GM19240 (cell line): ENCODE data around the gene ATAD3C.
"Not testable (repeated sequence)": the region's sequence is repeated elsewhere in the genome, so short reads cannot be mapped to it uniquely, and the experiment has no call there.

Experiments
- DNase-seq: peaks from one replicate; pipeline ENCODE4 v3.0.0; 2011; ENCODE audit warnings: low spot score; ENCODE audit not compliant: insufficient read length

The ATAD3C gene

GRCh38 chr1:1449099-1449739 is at the start of gene ATAD3C:
Gene ATAD3C (plus strand): TSS chr1:1449689. CDS start chr1:1450684, 995 bp downstream.
- DNase-seq = no peak

GRCh38 chr1:1399872-1400575 is 49.5 kb upstream of the ATAD3C start:
- DNase-seq = no peak

- no peak for DNase-seq
These were observed 48.7 kb upstream of the ATAD3C start for GRCh38 chr1:1400576-1401456.

DNA sequence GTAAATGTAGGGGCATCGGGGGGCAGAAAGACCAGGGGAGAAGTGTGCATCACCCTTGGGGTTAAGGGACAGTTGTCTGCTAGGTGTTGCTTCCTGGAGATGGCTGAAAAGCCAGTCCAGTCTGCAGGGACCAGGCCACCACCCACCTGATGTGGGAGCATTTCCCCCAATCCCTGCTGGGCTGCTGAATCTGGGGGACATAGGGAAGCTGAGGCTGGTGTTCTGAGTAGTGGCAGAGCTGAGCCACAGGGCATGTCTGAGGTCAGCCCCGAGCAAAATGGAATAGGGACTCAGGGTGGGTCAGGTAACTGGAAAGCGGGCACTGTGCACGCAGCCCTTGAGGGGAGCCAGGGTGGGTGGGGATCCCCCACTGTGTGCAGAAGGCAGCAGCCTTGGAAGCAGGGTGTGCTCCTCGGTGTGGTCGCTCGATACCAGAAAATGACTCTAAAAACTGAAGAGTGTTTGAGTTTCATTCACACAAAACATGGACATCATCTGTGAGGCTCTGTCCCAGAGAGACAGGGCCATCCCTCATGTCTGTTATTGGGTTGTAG is 48.0 kb upstream of the ATAD3C start:
- no peak for DNase-seq

DNA sequence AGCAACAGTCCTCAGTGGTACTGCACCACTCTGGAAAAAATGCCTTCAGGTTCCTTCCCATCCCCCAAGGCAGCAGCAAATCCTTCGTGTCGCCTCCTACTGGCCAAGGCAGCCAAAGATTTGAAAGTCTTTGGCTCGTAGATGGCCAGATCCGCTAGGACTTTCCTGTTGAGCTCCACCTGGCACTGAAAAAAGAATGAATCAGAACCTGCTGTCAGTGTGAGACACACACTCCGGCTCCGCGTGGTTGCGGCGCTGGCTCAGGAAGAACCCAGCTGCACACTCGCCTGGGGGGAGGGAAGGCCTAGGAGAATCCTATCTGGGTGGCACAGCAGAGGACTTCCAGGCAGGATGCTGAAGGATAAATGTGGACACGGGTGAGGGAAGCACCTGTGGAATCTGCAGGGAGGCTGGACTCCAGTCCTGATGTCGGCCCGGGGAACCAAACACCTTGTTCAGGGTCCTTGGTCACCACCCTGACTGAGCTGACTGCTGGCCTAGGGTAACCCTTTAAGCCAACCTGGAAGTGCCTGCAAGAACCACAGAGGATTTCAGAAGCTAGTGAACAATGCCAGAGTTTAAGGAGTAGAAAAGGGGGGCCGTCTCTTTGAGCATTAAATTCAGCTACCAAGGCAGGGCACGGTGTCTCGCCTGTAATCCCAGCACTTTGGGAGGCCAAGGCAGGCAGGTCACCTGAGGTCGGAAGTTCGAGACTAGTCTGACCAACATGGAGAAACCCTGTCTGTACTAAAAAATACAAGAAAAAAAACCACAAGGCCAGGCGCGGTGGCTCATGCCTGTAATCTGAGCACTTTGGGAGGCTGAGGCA is 47.2 kb upstream of the ATAD3C start:
- DNase-seq = no peak

- not testable (repeated sequence) for DNase-seq
These were observed 46.5 kb upstream of the ATAD3C start for GRCh38 chr1:1402901-1403392.

DNA sequence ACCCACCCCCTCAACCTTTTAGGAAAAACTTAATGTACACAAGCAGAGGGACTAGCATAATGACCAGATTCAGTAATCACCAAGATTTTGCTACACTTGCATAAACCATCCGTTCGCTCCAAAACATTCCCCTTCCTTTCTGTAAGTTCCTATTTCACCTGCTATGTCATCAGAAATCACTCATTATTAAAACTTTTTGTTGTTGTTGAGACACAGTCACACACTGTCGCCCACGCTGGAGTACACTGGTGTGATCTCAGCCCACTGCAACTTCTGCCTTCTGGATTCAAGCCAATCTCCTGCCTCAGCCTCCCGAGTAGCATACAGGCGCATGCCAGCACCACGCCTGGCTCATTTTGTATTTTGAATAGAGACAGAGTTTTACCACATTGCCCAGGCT is 45.8 kb upstream of the ATAD3C start:
- no peak for DNase-seq

GRCh38 chr1:1406101-1406820 is 43.2 kb upstream of the ATAD3C start:
- DNase-seq = no peak

- DNase-seq = peak; percentile 95
These were observed 42.5 kb upstream of the ATAD3C start, which contains the start of gene MRPL20 for GRCh38 chr1:1406821-1407635. Gene MRPL20 (minus strand): TSS chr1:1407293. CDS start chr1:1407217, 76 bp downstream.

- no peak for DNase-seq
These were observed 41.7 kb upstream of the ATAD3C start for GRCh38 chr1:1407636-1408318.

GRCh38 chr1:1410238-1410637 is 39.3 kb upstream of the ATAD3C start:
- not testable (repeated sequence) for DNase-seq

GRCh38 chr1:1411626-1412025 is 37.9 kb upstream of the ATAD3C start:
- no peak for DNase-seq

DNA sequence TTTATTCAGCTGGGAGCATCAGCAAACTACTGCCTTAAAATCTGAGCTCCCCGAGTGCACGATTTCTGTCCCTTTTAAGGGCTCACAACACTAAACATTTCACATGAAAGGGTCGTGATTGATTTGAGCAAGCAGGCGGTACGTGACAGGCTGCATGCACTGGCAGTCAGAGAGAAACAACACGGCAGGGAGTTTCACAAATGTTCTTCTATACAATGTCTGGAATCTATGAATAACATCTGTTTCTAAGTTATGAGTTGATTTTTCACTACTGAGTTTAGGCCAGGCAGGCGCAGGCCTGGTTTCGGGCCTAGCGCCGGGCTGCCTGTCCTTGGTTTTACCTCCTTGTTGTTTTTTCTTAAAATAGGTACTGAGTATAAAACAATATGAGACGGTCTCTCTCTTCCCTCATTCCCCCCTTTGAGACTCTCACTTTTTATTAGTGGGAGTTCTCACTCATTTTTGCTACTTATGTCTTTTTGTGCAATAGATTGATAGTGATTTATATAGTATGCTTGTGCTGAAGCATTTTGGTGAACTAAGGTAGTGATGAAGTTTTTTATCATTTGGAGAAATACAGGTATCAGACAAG is 37.1 kb upstream of the ATAD3C start:
- DNase-seq = not testable (repeated sequence)

DNA sequence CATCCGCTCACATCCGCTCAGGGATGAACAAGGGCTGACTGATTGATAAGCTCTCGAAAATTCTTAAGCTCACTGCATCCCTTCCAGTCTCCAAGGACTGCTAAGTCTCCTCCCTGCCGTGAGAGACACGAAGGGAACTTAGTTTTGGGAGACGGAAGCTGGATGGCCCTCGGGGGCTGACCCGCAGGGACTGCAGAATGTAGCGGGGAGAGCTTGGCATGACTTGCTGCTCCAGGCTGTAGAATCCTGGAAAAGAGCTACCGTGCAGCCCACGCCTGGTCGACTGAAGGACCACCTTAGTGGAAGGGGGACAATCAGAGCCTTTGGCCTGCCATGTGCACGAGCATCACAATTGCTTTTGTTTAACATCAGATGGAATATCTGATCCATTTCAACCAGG is 33.7 kb upstream of the ATAD3C start:
- DNase-seq = no peak

DNA sequence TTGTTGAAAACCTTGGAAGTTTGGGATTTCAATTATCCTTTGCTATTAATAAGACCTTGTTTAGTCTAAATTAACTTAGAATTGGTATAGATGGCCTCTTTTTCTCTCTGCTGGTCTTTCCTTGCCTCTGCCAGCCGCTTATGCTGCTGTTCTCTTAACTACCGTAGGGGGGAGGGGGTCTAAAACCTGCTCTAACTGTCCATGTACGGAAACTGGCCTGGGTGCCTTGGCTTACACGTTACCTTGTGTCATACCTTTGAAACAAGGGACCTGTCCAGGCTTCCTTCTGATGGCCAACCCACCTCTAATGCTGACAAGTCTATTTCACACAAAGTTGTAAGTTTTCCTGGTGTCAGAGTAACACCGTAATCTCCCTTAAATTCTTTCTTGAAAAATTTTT is 32.1 kb upstream of the ATAD3C start:
- not testable (repeated sequence) for DNase-seq

- DNase-seq = not testable (repeated sequence)
These were observed 31.5 kb upstream of the ATAD3C start for GRCh38 chr1:1417825-1418463.
